Measurements from ENCODE around the gene TULP3.
A peak's percentile ranks its signal among the peaks of the same experiment; 100 is the strongest.
"Not testable (repeated sequence)": the region's sequence is repeated elsewhere in the genome, so short reads cannot be mapped to it uniquely, and the experiment has no call there.

The TULP3 gene, protein sequence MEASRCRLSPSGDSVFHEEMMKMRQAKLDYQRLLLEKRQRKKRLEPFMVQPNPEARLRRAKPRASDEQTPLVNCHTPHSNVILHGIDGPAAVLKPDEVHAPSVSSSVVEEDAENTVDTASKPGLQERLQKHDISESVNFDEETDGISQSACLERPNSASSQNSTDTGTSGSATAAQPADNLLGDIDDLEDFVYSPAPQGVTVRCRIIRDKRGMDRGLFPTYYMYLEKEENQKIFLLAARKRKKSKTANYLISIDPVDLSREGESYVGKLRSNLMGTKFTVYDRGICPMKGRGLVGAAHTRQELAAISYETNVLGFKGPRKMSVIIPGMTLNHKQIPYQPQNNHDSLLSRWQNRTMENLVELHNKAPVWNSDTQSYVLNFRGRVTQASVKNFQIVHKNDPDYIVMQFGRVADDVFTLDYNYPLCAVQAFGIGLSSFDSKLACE

GRCh38 chr12:2890388-2891239, at the start of gene TULP3:
TULP3 (plus strand) TSS chr12:2890891; CDS start chr12:2890948, 57 bp downstream.
- peak; percentile 99 for DNase-seq

DNA sequence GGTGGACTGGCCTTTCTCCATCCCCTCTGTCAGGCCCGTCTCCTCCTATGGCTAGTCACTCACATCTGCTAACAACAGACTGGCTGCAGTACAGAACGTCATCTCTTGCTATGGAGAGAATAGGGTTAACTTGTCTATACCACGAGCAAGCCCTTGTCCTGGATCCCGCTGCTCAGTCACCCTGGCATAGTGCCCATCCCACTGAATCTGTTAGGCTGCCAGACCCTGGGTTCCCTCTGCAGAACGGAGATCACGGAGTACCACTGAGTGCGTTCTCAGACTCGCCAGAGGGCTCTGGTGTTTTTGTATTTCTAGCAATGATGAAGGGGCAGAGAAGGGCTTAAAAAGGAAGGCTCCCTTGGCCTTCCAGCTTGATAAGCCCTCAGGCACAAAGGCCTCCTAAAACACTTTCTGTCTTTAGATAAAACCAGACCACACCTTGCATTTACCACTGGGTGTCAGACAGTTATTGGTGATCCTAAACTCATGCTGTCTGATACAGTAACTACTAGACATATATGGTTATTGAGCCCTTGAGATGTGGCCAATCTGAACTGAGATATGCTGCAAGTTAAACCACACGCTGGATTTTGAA, 49.5 kb upstream of the TULP3 start:
- DNase-seq: no peak

- DNase-seq: no peak
Observed at GRCh38 chr12:2842948-2843347, 47.7 kb upstream of the TULP3 start.

DNA sequence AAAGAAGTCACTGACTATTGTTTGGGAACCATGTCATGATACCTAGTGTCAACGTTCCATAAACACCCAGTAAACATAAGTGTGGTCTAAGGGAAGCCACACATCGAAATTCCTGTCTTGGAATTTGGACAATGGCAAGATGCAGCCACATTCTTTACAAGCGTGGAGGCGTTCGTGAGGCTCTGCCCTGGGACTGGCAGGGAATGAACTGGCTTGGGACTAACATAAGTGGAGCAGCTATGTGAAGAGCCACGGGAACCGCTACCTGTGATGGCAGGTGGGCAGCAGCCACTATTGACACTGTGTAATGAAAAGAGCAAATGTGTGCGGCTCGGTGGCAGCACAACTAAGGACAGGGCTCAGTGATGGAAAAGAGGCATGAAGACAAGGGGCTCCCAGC, 45.9 kb upstream of the TULP3 start:
- DNase-seq: no peak

DNA sequence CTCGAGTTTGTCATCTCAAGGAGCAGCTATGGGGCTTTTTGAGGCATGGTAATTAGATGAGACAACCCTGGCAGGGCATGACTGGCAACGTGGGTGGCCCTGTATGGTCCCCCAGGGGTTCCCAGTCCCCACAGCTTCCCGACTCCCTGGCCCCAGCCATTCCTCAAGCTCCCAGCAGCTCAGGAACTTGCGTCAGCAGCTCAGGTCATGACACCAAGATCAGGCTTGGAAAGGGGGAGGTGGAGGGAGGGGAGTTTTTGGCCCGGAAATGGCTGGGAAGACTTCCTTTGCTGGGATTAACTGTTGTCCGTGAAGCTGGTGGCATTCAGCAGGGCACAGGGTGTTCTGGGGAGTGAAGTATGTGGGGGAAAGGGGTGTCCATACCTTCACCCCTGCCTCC, 45.4 kb upstream of the TULP3 start:
- DNase-seq: no peak

- no peak for DNase-seq
Observed at GRCh38 chr12:2851931-2852330, 38.8 kb upstream of the TULP3 start.

DNA sequence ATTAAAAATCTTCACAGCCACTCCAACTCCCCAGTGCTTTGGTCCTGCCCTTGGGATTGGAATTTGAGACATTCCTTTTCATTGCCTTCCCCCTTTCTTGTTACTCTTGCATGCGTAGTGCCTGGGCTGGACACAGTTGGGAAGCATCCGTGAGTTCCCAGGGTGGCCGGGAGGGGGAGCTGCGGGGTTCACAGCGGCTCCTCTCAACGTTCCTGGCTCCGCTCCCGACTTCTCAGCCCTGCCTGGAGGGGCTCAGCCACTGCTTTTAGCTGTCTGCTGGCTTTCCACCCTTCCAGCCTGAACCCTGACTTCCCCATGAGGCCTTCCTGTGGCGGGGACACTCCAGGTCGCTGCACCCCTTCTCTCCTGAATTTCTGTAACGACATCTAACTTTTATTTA, 37.1 kb upstream of the TULP3 start:
- DNase-seq: peak; percentile 27

DNA sequence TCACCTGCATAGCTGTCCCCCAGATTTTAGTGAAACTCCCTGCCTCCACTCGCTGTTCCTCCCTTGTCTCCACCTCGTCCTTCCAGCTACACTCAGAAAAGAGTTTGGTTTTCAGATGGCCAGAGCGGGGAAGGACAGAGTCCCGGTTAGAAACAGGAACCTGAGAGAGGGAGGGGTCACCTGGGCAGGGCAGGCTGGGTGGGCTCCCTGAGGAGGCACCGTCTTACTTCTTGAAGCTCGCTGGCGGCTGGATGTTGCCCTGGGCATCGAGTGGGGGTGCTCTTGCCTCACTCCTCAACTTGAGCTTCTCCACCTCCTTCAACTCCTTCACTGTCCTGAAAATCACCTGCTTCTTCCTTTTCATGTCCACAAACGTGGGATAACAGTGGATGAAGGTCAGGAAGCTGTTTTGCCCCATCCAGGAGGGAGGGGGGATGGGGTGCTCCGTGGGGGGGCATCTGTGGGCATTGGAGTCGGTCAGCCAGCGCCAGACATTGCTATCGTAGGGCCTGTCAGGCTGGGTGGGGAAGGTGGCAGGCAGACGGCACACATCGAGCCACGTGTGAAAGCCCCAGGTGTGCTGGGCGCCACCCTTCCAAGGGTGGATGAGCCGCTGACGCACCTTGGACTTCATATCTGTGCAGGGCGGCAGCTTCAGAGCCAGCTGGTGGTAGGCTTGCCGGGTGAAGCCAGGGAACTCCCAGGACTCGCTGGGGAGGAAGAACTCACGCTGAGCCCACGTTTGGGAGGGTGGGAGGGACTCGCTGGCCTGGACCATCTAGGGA, 35.8 kb upstream of the TULP3 start:
- no peak for DNase-seq

DNA sequence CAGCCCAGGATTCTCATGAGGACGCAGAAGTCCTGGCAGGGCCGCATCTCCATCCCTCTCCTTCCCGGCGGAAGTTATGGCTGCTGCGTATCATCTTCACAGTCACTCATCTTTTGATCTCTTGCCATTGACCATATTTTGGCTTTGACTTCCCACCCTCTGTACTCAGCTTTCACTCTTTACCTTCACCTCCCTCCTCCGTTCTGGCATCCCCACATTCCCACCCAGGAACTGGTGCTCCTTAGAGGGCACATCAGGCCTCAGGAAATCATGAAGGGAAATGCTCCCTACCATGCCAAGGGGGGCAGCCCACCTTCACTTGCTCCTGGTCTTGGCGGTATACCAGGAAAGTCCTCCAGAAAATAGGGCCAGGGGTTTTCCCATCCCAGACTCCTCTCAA, 35.1 kb upstream of the TULP3 start:
- DNase-seq: no peak

DNA sequence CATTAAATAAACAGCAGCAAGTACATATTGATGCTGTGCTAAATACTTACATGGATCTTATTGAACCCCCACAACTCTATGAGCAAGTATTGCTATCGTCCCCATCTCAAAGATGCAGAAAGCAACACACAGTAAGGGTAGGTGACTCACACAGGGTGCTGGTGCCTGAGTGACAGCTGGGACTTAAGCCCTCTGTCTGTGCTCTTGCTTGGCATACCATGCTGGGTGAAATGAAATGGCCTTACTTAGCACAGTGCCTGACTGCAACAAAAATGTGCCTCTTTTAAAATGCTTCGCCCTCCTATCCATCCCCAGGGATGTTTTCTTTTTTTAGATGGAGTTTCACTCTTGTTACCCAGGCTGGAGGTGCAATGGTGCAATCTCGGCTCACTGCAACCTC, 34.6 kb upstream of the TULP3 start:
- DNase-seq: no peak

GRCh38 chr12:2857021-2857431, 33.7 kb upstream of the TULP3 start, which contains the start of gene TEX52:
TEX52 (minus strand) TSS chr12:2857039; CDS start chr12:2857026, 13 bp downstream.
- no peak for DNase-seq

DNA sequence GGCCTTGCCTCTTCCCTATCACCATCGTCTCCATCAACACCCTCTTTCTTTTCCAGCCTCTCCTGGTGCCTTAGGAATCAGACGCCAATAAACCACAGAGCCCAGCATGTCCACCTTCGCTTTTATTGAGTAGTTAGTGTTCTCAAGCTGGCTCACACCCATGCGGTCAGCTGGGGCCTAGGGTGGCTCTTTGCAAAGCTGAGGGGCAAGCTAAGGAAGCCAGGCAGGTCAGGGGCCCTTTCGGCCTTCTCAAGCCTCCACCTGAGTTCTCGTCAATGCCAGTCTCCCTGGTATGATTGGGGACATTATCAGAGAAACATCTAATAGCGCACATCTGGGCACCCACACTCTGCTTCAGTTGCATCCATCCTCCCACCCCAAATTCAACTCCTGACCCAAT, 33.1 kb upstream of the TULP3 start:
- DNase-seq: no peak

DNA sequence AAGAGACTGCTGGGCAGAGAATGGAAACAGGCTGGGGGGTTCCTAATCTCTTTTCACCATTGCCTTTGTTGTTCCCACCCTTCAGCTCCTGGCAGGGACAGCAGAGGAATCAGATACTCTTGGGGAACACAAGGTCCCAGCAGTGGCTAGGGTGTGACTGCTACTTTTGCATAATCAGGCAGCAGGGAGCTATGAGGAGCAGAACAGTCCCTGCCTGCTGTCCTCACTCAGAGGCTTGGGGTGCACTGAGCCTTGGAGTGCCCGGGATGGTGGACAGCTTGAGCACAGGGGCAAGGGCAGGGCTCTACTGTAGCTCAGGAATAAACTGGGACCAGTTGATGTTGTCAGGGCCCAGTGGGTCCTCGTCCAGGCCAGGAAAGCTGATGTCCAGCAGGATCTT, 32.4 kb upstream of the TULP3 start:
- DNase-seq: no peak

GRCh38 chr12:2858944-2859421, 31.7 kb upstream of the TULP3 start:
- no peak for DNase-seq

- DNase-seq: no peak
Observed at GRCh38 chr12:2860170-2860569, 30.5 kb upstream of the TULP3 start.

GRCh38 chr12:2862876-2863275, 27.8 kb upstream of the TULP3 start:
- no peak for DNase-seq

- not testable (repeated sequence) for DNase-seq
Observed at GRCh38 chr12:2863402-2863801, 27.3 kb upstream of the TULP3 start.

- DNase-seq: no peak
Observed at GRCh38 chr12:2864198-2864597, 26.5 kb upstream of the TULP3 start.

DNA sequence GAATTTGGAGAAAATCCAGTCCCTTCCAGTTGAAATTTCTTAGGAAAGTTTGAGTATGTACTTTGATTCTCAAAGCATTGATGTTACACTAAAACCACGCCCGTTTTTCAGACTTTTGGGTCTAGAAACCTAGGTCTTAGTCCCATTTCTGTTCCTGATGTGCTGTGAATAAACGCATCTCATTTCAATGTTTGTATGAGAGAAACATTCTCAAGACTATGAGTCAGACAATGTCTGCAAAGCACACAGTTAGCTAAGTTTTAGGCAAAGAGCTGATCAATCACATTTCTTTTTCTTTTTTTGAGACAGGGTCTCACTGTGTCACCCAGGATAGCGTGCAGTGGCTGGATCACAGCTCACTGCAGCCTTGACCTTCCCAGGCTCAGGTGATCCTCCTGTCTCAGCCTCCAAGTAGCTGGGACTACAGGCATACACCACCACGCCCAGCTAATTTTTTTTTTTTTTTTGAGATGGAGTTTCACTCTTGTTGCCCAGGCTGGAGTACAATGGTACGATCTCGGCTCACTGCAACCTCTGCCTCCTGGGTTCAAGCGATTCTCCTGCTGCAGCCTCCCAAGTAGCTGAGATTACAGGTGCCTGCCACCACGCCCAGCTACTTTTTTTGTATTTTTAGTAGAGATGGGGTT, 21.6 kb upstream of the TULP3 start:
- DNase-seq: not testable (repeated sequence)

DNA sequence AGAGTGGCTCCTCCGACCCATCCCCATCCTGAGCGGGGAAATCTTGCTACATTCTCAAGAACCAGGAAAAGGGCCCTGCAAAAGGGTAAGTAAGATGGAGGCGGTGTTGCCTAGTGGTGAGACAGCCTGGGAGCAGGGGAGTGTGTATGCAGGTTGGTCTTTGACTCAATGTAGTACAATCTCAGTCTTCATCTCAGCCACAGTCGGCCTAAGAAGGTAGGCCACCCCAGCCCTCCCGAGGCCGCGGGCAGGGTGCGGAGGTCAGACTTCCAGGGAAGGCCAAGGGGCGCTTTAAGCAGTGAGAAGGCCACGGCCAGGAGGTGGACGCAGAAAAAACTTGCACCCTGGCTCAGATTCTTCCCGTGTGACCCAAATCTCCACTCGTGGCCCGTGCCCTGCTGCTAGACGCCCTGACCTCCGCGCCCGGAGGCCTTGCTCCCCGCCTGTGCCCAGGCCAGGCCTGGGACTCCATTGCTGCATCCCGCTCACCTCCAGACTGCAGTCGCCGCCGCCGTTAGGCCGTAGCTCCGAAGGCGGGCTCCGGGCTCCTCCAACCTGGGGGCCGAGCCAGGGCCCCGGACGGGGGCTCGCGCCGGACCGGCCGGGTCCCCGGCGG, 14.2 kb upstream of the TULP3 start:
- peak; percentile 32 for DNase-seq
